ENCODE measurements around the gene PPM1H.

DNA sequence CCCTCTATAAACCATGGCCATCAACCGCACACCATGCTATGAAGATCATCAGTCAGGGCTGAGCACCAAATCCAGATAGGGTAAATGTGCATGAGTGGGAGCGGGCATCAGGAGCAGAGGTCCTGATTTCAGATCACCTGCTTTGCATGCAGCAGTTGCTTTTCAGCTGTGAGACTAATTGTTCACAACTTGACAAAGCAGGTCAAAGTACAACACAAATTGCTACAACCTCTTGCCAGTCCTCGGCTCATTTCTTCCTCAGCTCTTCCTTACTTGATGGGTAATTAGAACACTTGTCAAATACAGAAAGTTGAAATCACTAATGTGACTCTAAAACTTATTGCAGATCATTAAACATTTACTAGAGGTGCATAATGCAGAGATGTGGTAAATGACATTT lies 171.6 kb downstream of the PPM1H start:
- TF ChIP-seq, protein P1, sequence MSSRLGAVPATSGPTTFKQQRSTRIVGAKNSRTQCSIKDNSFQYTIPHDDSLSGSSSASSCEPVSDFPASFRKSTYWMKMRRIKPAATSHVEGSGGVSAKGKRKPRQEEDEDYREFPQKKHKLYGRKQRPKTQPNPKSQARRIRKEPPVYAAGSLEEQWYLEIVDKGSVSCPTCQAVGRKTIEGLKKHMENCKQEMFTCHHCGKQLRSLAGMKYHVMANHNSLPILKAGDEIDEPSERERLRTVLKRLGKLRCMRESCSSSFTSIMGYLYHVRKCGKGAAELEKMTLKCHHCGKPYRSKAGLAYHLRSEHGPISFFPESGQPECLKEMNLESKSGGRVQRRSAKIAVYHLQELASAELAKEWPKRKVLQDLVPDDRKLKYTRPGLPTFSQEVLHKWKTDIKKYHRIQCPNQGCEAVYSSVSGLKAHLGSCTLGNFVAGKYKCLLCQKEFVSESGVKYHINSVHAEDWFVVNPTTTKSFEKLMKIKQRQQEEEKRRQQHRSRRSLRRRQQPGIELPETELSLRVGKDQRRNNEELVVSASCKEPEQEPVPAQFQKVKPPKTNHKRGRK (CRISPR knock-in tag; IDR thresholded peaks at IDR 0.05; ENCODE audit: borderline replicate concordance), result no peak
- TF ChIP-seq, protein P2, sequence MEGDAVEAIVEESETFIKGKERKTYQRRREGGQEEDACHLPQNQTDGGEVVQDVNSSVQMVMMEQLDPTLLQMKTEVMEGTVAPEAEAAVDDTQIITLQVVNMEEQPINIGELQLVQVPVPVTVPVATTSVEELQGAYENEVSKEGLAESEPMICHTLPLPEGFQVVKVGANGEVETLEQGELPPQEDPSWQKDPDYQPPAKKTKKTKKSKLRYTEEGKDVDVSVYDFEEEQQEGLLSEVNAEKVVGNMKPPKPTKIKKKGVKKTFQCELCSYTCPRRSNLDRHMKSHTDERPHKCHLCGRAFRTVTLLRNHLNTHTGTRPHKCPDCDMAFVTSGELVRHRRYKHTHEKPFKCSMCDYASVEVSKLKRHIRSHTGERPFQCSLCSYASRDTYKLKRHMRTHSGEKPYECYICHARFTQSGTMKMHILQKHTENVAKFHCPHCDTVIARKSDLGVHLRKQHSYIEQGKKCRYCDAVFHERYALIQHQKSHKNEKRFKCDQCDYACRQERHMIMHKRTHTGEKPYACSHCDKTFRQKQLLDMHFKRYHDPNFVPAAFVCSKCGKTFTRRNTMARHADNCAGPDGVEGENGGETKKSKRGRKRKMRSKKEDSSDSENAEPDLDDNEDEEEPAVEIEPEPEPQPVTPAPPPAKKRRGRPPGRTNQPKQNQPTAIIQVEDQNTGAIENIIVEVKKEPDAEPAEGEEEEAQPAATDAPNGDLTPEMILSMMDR (IDR thresholded peaks at IDR 0.05), result no peak
- TF ChIP-seq ZNF317 (CRISPR knock-in tag; IDR thresholded peaks at IDR 0.05; ENCODE audit: borderline replicate concordance, low read depth) (no peak), CREM (CRISPR knock-in tag; IDR thresholded peaks at IDR 0.05) (no peak), NR1H2 (CRISPR knock-in tag; IDR thresholded peaks at IDR 0.05) (no peak)

All from WTC11 (cell line).